Cardiac muscle cell (in vitro differentiated cells and primary cell): ENCODE measurements around the gene TEAD4. TPM values are rescaled to one million over a fixed set of nuclear protein-coding genes. Genes with fewer than 3 reads are reported as not detected.

ENCODE experiments used
- DNase-seq, 2 donors: peaks; one replicate each; pipeline versions ENCODE4 v3.0.0 to v3.0.0-alpha.2; 2010 to 2017; ENCODE audit warnings: low read depth in 1 of 2, low spot score in 1 of 2
- H3K27ac ChIP-seq: fragments of 200-600 bp; sonication (generic); 2 replicates; pipeline ENCODE4 v1.5.1; 2016
- H3K27me3 ChIP-seq: fragments of 200-600 bp; sonication (generic); 2 replicates; pipeline ENCODE4 v1.6.0; 2016; ENCODE audit warnings: control low read depth
- H3K36me3 ChIP-seq: fragments of 200-600 bp; sonication (generic); 2 replicates; pipeline ENCODE4 v1.5.1; 2016; ENCODE audit warnings: control low read depth
- H3K4me1 ChIP-seq: fragments of 200-600 bp; sonication (generic); 2 replicates; pipeline ENCODE4 v1.8.1; 2017; ENCODE audit warnings: low read depth, mild to moderate bottlenecking, mixed run types
- H3K4me3 ChIP-seq: fragments of 200-600 bp; sonication (generic); 2 replicates; pipeline ENCODE4 v1.5.1; 2016; ENCODE audit warnings: mild to moderate bottlenecking
- H3K9me3 ChIP-seq: fragments of 200-600 bp; sonication (generic); 2 replicates; pipeline ENCODE4 v1.5.1; 2017; ENCODE audit warnings: low read depth, mild to moderate bottlenecking, control low read depth
- polyA plus RNA-seq: library from polyadenylated mRNA; unstranded; fragments of >200 nt; fragmentation: Nextera tagmentation; extraction: Ambion mirVana; gene quantifications from 2 replicates; pipeline ENCODE4 v1.2.1, GENCODE V29; 2016
- total RNA-seq: library from RNA; depleted of rRNA; stranded (reverse); fragments of >200 nt; gene quantifications from 2 replicates; pipeline ENCODE4 v1.2.3, GENCODE V29; 2016
- TF ChIP-seq, protein P1 (sequence below): IDR thresholded peaks from 2 replicates; pipeline ENCODE4 v1.5.1; 2012; ENCODE audit warnings: low read depth, mild to moderate bottlenecking, low read length

The TEAD4 gene
- total and polyA plus RNA-seq, 2 experiments from 2014 or later = 21.3 to 31.9 TPM

DNA sequence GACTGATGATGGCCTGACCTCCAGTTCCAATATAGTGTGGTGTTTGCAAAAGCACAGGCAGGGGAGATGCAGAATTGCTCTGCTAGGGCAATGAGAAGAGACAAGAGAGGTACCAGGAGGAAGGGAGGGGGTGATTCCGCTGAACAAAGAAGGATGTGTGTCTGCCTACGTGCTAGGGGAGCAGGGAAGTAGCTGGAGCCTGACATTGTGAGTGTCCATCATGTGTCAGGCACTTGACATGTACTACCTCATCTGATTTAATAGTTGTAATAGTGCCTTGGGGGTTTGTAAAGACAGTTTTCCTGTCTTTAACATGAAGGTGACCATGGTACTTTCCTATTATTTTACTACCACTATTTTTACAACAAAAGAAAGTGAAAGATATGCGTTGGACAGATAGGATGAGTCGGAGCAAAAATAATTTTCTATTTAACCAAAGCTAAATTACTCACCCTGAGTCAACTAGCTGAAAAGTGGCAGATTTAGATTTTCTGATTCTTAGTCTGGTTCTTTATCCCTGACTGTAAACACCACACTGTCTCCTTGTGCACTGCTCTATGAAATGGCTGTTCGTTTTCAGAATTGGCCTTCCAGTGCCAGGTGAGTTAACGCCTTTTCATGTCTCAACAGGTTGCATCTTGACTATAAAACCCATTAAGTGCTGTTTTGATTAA lies 33.7 kb upstream of the TEAD4 start:
- TF ChIP-seq, protein P1, sequence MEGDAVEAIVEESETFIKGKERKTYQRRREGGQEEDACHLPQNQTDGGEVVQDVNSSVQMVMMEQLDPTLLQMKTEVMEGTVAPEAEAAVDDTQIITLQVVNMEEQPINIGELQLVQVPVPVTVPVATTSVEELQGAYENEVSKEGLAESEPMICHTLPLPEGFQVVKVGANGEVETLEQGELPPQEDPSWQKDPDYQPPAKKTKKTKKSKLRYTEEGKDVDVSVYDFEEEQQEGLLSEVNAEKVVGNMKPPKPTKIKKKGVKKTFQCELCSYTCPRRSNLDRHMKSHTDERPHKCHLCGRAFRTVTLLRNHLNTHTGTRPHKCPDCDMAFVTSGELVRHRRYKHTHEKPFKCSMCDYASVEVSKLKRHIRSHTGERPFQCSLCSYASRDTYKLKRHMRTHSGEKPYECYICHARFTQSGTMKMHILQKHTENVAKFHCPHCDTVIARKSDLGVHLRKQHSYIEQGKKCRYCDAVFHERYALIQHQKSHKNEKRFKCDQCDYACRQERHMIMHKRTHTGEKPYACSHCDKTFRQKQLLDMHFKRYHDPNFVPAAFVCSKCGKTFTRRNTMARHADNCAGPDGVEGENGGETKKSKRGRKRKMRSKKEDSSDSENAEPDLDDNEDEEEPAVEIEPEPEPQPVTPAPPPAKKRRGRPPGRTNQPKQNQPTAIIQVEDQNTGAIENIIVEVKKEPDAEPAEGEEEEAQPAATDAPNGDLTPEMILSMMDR = no peak
- H3K4me1 ChIP-seq = no peaks in the 10 kb centered on the region
- H3K36me3 ChIP-seq = peaks cover 25% of the 10 kb centered on the region
- H3K27me3 ChIP-seq = no peaks in the 10 kb centered on the region
- DNase-seq = no peak
- H3K9me3 ChIP-seq = no peaks in the 10 kb centered on the region
- H3K4me3 ChIP-seq = no peak overlapping the region
- no peak overlapping the region for H3K27ac ChIP-seq

DNA sequence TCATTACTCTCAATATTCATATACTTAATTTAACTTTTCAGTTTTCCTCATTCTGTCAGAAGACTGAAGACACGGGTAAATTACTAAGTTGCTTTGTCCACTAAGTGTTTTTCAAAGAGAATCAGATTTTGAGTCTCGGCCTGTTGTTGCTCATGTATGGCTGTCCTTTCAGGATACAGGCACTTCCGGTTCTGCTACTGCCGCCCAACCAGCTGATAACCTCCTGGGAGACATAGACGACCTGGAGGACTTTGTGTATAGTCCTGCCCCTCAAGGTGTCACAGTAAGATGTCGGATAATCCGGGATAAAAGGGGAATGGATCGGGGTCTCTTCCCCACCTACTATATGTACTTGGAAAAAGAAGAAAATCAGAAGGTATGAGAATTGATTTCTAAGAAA lies 28.3 kb upstream of the TEAD4 start:
- no peaks in the 10 kb centered on the region for H3K4me1 ChIP-seq

DNA sequence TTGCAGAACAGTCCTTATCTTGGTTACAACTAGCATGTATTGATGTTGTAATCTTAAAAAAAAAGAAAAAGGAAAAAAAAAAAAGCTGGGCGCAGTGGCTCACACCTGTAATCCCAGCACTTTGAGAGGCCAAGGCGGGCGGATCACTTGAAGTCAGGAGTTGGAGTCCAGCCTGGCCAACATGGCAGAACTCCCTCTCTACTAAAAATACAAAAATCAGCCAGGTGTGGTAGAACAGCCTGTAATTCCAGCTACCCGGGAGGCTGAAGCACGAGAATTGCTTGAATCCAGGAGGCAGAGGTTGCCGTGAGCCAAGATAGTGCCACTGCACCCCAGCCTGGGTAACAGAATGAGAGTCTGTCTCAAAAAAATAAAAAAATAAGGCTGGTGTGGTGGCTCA lies 25.6 kb upstream of the TEAD4 start:
- peaks cover 34% of the 10 kb centered on the region for H3K36me3 ChIP-seq

More for the DNA sequence above, 28.3 kb upstream of the TEAD4 start:
- H3K9me3 ChIP-seq = no peaks in the 10 kb centered on the region
- no peak overlapping the region for H3K27ac ChIP-seq
- DNase-seq = no peak
- TF ChIP-seq, protein P1 = no peak
- no peak overlapping the region for H3K4me3 ChIP-seq
- H3K36me3 ChIP-seq = peaks cover 33% of the 10 kb centered on the region
- H3K27me3 ChIP-seq = no peaks in the 10 kb centered on the region

DNA sequence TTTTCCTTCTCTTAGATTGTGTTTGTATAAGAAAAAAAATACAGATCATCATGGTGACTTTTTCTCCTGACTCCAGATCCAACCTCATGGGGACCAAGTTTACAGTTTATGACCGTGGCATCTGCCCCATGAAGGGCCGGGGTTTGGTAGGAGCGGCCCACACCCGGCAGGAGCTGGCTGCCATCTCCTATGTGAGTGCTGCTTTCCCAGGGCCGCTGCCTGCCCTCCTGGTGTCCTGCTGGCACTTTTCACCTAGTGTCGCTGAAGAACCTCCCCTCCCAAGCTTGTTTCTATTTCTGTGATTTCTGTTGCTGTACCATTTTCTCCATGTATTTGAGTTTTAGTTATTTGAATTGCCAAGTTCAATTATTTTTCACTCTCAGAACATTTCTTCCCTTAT lies 24.8 kb upstream of the TEAD4 start:
- no peaks in the 10 kb centered on the region for H3K9me3 ChIP-seq
- DNase-seq = no peak
- H3K36me3 ChIP-seq = peaks cover 37% of the 10 kb centered on the region
- no peak overlapping the region for H3K4me3 ChIP-seq
- no peaks in the 10 kb centered on the region for H3K27me3 ChIP-seq
- no peak overlapping the region for H3K27ac ChIP-seq
- H3K4me1 ChIP-seq = no peaks in the 10 kb centered on the region
- TF ChIP-seq, protein P1 = no peak

More for the DNA sequence above, 25.6 kb upstream of the TEAD4 start:
- Histone ChIP-seq H3K9me3 (no peaks in the 10 kb centered on the region), H3K27me3 (no peaks in the 10 kb centered on the region), H3K4me1 (no peaks in the 10 kb centered on the region), H3K4me3 (no peak overlapping the region), H3K27ac (no peak overlapping the region)
- no peak for DNase-seq
- TF ChIP-seq, protein P1 = no peak

DNA sequence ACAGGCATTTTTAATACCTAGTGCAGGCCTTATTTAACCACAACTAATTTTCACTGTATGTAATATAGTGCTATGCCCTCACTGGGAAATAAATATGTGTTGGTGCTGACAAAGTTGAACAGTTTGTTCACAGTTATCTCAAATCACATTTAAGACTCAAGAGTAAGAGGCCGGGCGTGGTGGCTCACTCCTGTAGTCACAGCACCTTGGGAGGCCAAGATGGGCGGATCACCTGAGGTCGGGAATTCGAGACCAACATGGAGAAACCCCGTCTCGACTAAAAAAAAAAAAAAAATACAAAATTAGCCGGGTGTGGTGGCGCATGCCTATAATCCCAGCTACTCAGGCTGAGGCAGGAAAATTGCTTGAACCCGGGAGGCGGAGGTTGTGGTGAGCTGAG lies 22.9 kb upstream of the TEAD4 start:
- Histone ChIP-seq H3K9me3 (no peaks in the 10 kb centered on the region), H3K36me3 (peaks cover 29% of the 10 kb centered on the region), H3K4me1 (no peaks in the 10 kb centered on the region), H3K27me3 (no peaks in the 10 kb centered on the region), H3K27ac (no peak overlapping the region), H3K4me3 (no peak overlapping the region)
- TF ChIP-seq, protein P1 = no peak
- no peak for DNase-seq
